22Rv1 (cell line): ENCODE data around the gene ERI3.

Source experiments
- H3K27ac ChIP-seq: fragments of 450-650 bp; 2 replicates; pipeline ENCODE4 v1.5.1; 2017
- ZFX ChIP-seq: fragments of 450-650 bp; IDR thresholded peaks from 2 replicates; pipeline ENCODE4 v1.6.1; 2017; ENCODE audit warnings: antibody characterized with exemption, borderline replicate concordance
- TF ChIP-seq, protein P1 (sequence below): fragments of 450-650 bp; IDR thresholded peaks from 2 replicates; pipeline ENCODE4 v1.5.1; 2017; ENCODE audit warnings: mild to moderate bottlenecking

ERI3 gene

DNA sequence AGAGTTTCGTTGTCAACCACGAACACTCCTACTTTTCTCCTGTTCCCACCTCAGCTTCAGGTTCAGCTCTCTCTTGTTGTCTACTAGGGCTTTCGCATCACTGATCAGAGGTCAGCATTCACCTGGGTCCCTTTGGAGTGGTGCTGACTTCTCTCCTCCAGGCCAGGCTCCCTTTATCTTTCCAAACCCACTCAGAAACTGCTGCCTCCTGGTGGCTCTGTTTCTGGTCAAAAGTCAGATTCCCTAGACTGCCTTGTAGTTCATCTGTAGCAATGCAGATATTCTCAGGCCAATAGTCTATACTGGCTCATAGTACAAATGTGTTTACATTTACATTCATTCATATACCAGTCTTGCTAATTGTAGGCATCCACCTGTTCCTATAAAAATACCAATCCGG lies 6.4 kb upstream of the ERI3 start:
- no peak overlapping the region for H3K27ac ChIP-seq
- TF ChIP-seq, protein P1, sequence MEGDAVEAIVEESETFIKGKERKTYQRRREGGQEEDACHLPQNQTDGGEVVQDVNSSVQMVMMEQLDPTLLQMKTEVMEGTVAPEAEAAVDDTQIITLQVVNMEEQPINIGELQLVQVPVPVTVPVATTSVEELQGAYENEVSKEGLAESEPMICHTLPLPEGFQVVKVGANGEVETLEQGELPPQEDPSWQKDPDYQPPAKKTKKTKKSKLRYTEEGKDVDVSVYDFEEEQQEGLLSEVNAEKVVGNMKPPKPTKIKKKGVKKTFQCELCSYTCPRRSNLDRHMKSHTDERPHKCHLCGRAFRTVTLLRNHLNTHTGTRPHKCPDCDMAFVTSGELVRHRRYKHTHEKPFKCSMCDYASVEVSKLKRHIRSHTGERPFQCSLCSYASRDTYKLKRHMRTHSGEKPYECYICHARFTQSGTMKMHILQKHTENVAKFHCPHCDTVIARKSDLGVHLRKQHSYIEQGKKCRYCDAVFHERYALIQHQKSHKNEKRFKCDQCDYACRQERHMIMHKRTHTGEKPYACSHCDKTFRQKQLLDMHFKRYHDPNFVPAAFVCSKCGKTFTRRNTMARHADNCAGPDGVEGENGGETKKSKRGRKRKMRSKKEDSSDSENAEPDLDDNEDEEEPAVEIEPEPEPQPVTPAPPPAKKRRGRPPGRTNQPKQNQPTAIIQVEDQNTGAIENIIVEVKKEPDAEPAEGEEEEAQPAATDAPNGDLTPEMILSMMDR, result 0 out of 2 replicates have a peak, but pooled peaks have one; percentile 4
- TF ChIP-seq ZFX, result no peak

DNA sequence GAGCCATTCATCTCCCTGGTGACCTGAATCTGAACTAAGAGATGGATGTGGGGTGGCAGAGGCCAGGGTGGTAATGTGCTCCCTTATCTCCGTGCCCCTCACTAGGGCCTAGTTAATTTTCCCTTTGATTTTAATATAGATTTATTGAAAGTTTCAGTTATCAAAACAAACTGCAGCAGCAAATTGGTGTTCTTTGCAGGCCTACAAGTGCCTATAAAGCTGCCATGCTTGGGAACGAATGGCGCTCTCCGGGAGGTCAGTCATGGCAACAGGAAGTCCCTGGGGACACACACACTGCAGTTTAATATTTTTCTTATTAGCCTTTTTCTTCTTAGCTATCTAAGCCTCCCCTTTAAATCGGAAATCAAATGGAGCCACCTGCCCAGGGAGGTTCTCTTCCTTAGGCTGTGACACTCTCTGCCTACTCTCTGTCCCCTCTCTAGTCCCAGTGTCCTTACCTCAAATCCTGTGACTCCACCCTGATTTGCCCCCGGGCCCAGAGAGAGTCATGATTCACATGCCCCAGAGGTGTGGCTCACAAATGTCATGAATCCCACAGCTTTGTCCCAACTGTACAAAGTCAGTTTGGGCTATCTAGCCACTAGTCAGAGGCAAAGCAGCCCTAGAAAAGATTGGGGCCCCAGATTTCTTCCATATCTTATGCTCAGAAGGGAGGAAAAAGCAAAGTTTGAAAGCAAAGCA lies 4.3 kb upstream of the ERI3 start:
- TF ChIP-seq, protein P1, result no peak
- TF ChIP-seq ZFX, result no peak
- no peak overlapping the region for H3K27ac ChIP-seq

DNA sequence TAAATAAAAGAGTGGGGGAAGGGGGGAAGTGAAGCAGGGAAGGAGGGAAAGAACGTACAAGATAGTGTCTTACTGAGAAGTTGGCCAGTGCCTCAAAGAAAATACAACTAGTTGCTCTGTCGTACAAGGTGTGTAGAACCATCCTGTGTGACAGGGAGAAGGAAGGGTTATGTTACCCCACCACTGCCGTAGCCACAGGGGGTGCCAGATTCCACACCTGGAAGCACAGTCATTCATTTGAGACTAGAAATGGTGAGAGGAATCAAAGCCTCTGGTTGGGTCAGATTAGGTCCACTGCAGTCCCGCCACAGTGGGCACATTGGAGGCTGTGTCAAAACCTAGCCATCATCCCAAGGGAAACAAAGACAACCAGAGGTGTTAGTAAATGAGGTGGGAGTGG lies 2.7 kb upstream of the ERI3 start:
- TF ChIP-seq, protein P1, result no peak
- TF ChIP-seq ZFX, result no peak
- H3K27ac ChIP-seq, result no peak overlapping the region

DNA sequence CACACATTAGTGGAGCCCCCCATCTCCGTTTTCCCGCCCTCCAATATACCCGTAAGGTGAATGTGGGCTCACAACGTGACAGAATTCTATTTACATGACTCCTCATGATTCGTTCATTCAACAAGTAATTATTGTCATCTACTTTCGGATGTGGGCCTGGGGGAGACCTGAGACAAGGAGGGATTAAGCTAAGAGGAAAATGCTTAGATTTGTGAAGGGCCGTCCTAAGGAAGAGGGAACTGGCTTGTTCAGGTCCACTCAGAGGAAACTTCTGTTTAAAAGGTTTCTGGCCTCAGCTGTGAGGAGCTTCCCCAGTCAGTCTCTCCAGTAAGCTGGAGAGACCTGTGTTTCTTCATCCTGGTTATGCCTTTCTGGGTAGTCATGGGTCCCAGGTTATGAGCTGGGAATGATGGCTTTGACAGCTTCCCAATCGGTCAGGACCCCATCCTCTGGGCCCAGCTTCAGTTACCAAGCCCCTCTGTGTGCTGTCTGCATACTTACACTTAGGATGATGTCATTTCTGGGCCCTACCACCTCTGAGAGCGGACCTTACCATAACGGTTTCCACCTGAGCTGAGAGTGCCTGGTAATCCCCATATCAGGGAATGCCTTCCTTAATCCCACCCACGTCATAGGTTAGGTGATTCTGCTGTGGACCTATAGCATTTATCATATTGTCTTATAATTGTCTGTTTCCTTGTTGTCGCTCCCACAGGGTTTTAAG lies 687 bp upstream of the ERI3 start:
- TF ChIP-seq, protein P1, result no peak
- TF ChIP-seq ZFX, result no peak
- no peak overlapping the region for H3K27ac ChIP-seq

DNA sequence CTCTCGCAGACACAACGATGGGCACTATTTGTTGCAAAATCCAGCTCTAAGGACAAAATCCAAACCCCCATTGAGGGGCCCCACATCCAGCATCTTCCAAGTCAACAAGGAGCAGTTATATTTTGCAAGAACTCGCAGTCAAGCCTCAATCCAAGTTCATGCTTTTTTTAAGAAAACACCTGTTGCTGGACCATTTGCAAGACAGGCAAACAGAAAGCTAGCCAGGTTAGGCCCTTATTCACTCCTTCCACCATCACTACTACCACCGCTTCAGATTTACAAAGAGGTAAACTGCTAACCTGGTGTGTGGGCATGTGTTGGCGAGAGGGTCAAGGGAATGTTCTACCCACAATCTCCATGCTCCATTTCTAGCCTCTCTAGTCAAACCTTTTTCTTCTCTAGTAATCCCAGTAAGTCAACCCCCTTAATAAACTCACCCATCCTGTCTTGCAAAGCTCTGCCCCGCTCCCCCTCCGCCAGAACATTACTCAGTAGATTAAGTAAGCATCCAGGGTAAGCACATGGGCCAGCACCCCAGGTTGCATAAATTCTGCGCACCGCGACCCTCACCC lies 703 bp downstream of the ERI3 start:
- H3K27ac ChIP-seq, result peak overlapping the region; percentile 44
- TF ChIP-seq, protein P1, result no peak
- TF ChIP-seq ZFX, result no peak

DNA sequence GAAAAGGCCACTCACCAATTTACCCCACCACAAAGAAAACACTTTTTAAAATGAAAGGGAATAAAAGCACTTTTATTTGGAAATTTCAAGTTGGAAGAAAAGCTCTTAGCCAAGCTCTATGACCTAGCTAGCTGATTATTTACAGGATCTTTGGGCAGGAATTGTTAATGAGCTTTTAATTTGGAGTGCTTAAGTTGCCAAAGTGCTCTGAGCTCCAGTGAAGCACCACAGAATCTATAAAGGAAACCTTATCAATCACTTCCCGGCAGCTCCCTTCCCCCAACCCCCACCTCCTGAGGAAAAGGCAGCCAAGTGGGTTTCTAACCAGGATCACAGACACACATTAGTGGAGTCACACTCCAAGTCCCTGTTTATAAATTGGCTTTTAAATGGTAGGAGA lies 1.5 kb downstream of the ERI3 start:
- no peak overlapping the region for H3K27ac ChIP-seq
- TF ChIP-seq, protein P1, result no peak
- no peak for TF ChIP-seq ZFX

DNA sequence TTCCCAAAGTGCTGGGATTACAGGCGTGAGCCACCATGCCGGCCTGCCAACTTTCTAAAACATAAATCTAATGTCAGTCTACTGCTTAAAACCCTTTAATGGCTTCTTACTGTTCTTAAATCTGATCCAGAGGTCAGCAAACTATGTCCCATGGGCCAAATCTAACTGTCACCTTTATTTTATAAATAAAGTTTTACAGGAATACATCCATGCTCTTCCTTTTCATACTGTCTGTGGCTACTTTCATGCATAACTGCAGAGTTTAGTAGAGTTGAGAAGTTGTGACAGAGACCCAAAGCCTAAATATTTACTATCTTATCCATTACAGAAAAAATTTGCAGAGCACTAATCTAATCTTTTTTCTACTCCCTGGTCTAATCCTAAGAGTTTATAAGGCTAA lies 3.8 kb downstream of the ERI3 start:
- TF ChIP-seq, protein P1, result no peak
- TF ChIP-seq ZFX, result no peak
- H3K27ac ChIP-seq, result no peak overlapping the region
